Activated naive CD4-positive, alpha-beta T cell treated with anti-CD3 and anti-CD28 coated beads, Interleukin-2, amount 50 U/mL, for 24 hours (primary cell): Measurements from ENCODE around the gene SEC61A2.

Source experiments
- H3K27ac Mint-ChIP-seq: one replicate; pipeline ENCODE4 v1.8.0; 2021; ENCODE audit warnings: mild to moderate bottlenecking, mixed read lengths
- H3K27me3 Mint-ChIP-seq: one replicate; pipeline ENCODE4 v1.8.0; 2021; ENCODE audit warnings: mixed read lengths
- H3K36me3 Mint-ChIP-seq: one replicate; pipeline ENCODE4 v1.8.0; 2021; ENCODE audit warnings: mixed read lengths
- H3K4me1 Mint-ChIP-seq: one replicate; pipeline ENCODE4 v1.8.0; 2021; ENCODE audit warnings: mixed read lengths
- H3K4me3 Mint-ChIP-seq: one replicate; pipeline ENCODE4 v1.8.0; 2021; ENCODE audit warnings: mild to moderate bottlenecking, mixed read lengths
- H3K9me3 Mint-ChIP-seq: one replicate; pipeline ENCODE4 v1.8.0; 2021; ENCODE audit warnings: mixed read lengths

SEC61A2 gene

DNA sequence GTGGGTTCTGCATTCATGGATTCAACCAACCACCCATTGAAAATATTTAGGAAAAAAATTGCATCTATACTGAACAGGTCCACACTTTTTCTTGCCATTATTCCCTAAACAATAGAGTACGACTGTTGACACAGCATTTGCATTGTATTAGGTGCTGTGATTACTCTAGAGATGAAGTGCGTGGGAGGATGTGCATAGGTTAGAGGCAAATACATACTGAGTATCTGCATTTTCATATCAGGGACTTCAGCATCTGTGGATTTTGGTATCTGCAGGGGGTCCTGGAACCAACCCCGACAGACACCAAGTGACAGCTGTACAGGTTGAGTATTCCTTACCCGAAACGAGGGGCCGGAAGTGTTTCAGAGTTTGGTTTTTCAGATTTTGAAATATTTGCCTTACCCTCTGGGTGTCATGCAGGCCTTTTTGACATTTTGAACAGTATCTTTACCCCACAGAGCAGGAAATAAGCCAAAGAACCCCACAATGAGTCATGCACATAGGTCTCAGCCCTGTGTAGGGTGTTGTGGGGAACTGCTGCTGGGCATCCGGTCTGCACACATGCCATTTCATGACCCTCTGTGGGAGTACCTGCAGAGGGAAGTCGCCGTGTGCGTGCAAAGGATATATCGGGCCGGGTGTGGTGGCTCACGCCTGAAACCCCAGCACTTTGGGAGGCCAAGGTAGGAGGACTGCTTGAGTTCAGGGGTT, 51.7 kb downstream of the SEC61A2 start:
- peak overlapping the region; percentile 77 for H3K27ac Mint-ChIP-seq
- H3K27me3 Mint-ChIP-seq, result no peaks in the 10 kb centered on the region
- peak overlapping the region; percentile 11 for H3K4me3 Mint-ChIP-seq

DNA sequence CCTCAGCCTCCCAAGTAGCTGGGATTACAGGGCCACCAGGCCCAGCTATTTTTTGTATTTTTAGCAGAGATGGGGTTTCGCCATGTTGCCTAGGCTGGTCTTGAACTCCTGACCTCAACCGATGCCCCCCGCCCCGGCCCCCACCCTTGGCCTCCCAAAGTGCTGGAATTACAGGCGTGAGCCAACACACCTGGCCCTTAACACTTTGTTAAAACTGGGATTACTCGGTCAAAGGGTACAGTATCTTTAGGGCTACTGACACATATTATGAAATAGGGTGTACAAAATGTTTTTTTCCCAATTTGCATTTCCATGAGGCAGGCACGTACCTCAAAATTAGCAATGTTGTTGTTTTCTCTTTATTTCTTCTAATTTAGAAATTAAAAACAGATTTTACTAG, 54.7 kb downstream of the SEC61A2 start:
- Mint-ChIP-seq H3K9me3 (no peaks in the 10 kb centered on the region), H3K27ac (no peak overlapping the region), H3K4me1 (peaks cover 46% of the 10 kb centered on the region), H3K4me3 (no peak overlapping the region), H3K27me3 (no peaks in the 10 kb centered on the region), H3K36me3 (peaks cover 13% of the 10 kb centered on the region)

More for the DNA sequence above, 51.7 kb downstream of the SEC61A2 start:
- Mint-ChIP-seq H3K4me1 (peaks cover 29% of the 10 kb centered on the region), H3K36me3 (peaks cover 8% of the 10 kb centered on the region), H3K9me3 (no peaks in the 10 kb centered on the region)

DNA sequence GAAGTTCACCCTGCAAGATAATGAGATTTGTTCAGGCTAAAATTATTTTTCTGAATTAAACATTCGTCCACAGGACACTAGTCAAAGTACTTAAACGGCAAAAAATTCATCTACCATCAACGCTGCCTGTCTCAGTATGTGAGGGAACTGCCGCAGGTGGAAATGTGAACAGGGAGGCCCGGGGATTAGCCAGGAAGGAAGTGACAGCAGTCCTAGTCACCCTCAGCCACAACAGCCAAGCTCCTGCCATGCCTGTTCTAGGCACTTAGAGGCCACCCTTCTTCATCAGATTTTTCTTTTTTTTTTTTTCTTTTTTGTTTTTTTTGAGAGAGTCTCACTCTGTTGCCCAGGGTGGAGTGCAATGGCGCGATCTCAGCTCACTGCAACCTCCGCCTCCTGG, 56.8 kb downstream of the SEC61A2 start:
- Mint-ChIP-seq H3K4me3 (no peak overlapping the region), H3K27ac (peak overlapping the region; percentile 79), H3K27me3 (no peaks in the 10 kb centered on the region), H3K9me3 (no peaks in the 10 kb centered on the region), H3K4me1 (peaks cover 35% of the 10 kb centered on the region), H3K36me3 (peaks cover 13% of the 10 kb centered on the region)

DNA sequence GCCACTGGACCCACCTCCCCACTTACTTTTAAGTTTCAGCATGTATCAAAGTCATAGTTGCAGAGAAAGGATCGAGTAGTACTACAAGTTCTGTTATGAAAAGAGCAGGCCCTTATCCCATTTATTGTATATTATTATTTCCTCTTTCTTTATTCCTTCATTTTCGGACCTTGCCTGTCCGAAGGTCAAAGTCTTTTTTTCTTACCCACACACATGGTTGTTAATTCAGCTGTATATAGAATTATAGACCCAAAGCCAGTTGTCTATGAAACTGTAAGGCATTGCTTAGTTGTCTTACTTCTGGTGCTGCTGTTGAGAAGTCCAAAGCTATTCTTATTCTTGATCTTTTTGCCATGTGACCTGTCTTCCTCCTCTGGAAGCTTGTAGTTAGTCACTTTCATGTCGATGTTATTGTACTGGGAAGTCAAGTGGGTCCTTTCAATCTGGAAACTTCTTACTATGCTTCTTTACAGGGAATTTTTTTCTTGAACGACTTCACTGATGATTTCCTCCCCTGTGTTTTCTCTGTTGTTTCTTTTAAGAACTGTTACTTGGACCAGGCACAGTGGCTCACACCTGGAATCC, 57.9 kb downstream of the SEC61A2 start:
- peak overlapping the region; percentile 51 for H3K27ac Mint-ChIP-seq
- H3K9me3 Mint-ChIP-seq, result no peaks in the 10 kb centered on the region
- no peak overlapping the region for H3K4me3 Mint-ChIP-seq
- peaks cover 36% of the 10 kb centered on the region for H3K4me1 Mint-ChIP-seq
- peaks cover 12% of the 10 kb centered on the region for H3K36me3 Mint-ChIP-seq
- H3K27me3 Mint-ChIP-seq, result no peaks in the 10 kb centered on the region

DNA sequence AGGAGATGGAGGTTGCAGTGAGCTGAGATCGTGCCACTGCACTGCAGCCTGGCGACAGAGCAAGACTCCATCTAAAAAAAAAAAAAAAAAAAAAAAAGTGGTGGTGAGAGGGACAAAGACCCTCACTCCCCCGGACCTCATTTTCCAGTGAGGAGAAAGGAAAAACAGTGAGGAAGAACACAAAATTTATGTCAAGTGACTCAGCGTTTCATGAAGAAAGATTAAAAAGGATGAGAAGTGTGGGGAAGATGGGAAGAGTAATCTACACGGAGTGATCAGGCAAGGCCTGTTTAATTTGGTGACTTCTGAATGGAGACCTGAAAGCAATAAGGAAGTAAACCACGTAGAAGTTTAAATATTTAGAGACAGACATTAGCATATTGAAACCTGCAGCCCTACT, 59.2 kb downstream of the SEC61A2 start:
- Mint-ChIP-seq H3K4me1 (peaks cover 44% of the 10 kb centered on the region), H3K4me3 (no peak overlapping the region), H3K27me3 (no peaks in the 10 kb centered on the region), H3K36me3 (peaks cover 8% of the 10 kb centered on the region), H3K27ac (no peak overlapping the region), H3K9me3 (no peaks in the 10 kb centered on the region)

DNA sequence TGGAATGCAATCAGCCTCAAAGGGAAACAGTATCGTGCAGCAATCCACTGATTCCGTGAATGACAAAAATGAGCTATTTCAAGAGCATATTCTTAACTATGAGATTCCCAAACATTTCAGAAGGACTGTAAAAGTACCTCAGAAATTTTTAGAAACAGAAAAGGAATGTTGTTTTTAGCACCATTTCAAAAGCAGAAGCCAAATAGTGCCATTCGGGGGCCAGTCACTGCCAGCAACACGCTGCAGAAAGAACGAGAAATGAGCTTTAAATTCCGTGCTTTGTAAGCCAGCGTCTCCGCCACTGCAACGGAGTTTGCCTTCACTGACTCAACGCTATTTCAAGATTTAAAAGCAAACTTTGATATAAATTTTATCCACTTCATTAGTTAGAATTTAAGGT, 59.9 kb downstream of the SEC61A2 start:
- H3K27me3 Mint-ChIP-seq, result no peaks in the 10 kb centered on the region
- no peaks in the 10 kb centered on the region for H3K9me3 Mint-ChIP-seq
- H3K27ac Mint-ChIP-seq, result no peak overlapping the region
- H3K36me3 Mint-ChIP-seq, result peaks cover 10% of the 10 kb centered on the region
- H3K4me1 Mint-ChIP-seq, result peaks cover 52% of the 10 kb centered on the region
- H3K4me3 Mint-ChIP-seq, result no peak overlapping the region

DNA sequence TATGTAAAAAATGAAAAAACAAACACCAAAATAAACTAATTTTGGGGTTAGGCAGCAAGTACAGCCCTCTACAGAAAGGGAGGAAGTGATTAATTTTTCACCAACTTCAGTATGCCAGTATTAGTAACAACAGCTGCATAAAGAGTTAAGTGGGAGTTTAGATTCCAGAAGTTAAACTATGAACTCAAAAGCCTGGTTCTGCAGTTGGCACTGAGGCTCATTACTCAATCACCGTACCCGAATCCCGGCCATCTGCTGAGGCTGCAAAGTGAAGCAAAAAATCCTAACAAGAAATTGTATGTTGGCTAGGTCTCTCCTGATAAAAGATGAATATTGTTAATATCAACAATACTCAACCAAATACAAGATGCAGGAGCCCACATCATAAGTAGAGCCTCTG, 62.2 kb downstream of the SEC61A2 start:
- Mint-ChIP-seq H3K4me1 (peaks cover 57% of the 10 kb centered on the region), H3K27ac (no peak overlapping the region), H3K36me3 (peaks cover 12% of the 10 kb centered on the region), H3K27me3 (no peaks in the 10 kb centered on the region), H3K9me3 (no peaks in the 10 kb centered on the region), H3K4me3 (peak overlapping the region; percentile 42)

DNA sequence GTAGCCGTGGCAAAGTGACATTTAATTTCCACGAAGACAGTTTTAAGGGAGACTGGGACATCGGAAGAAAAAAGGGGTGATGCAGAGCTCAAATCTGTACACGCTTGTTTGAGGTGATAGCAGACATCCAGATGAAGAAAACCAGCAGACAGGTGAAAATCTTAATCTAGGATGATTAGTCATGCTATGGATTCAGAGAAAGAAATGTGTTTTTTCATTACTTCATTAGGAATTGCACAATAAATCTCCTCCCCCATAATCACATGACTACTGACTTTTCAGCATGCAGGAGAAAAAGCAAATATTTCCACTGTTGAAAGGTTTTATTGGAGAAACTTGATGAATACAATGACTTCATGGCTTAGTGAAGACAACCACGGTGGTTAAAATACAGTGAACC, 63.7 kb downstream of the SEC61A2 start:
- H3K27ac Mint-ChIP-seq, result no peak overlapping the region
- H3K4me3 Mint-ChIP-seq, result peak overlapping the region; percentile 54

DNA sequence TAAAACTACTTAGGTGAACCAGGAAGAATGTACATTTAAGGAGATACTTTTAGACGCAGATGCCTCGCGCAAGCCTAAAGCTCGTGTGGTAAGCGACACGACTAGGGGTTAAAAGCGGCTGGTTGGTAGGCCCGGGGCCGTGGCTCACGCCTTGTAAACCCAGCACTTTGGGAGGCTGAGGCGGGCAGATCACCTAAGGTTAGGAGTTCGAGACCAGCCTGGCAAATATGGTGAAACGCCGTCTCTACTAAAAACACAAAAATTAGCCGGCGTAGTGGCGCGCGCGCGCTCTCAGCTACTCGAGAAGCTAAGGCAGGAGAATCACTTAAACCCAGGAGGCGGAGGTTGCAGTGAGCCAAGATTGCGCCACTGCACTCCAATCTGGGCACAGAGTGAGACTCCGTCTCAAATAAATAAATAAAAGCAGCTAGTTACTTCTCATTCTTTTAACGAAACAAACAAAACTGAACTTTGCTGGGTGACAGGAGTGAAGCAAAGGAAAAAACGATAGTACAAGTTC, 65.3 kb downstream of the SEC61A2 start:
- Mint-ChIP-seq H3K9me3 (no peaks in the 10 kb centered on the region), H3K36me3 (peaks cover 15% of the 10 kb centered on the region), H3K27ac (peak overlapping the region; percentile 100), H3K4me3 (peak overlapping the region; percentile 98), H3K4me1 (peaks cover 65% of the 10 kb centered on the region), H3K27me3 (no peaks in the 10 kb centered on the region)

More for the DNA sequence above, 63.7 kb downstream of the SEC61A2 start:
- peaks cover 51% of the 10 kb centered on the region for H3K4me1 Mint-ChIP-seq
- no peaks in the 10 kb centered on the region for H3K27me3 Mint-ChIP-seq
- peaks cover 8% of the 10 kb centered on the region for H3K36me3 Mint-ChIP-seq
- no peaks in the 10 kb centered on the region for H3K9me3 Mint-ChIP-seq

DNA sequence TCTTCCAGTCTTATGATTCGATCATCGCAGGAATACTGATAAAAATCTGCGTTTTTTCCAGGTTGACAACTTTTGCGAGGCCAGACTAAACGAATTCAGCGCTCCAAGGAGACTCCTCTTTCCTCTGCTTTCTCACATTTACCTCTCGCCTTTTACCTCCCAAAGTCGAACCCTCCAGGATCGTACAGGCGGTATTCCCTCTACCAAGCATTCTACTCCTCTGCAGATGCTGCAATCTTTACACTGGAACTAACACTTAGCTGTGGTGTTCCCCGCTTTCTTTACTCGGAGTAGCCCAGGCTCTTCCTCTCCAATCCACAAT, 65.8 kb downstream of the SEC61A2 start:
- Mint-ChIP-seq H3K4me3 (peak overlapping the region; percentile 98), H3K27me3 (no peaks in the 10 kb centered on the region), H3K4me1 (peaks cover 61% of the 10 kb centered on the region), H3K9me3 (no peaks in the 10 kb centered on the region), H3K27ac (peak overlapping the region; percentile 100), H3K36me3 (peaks cover 15% of the 10 kb centered on the region)

DNA sequence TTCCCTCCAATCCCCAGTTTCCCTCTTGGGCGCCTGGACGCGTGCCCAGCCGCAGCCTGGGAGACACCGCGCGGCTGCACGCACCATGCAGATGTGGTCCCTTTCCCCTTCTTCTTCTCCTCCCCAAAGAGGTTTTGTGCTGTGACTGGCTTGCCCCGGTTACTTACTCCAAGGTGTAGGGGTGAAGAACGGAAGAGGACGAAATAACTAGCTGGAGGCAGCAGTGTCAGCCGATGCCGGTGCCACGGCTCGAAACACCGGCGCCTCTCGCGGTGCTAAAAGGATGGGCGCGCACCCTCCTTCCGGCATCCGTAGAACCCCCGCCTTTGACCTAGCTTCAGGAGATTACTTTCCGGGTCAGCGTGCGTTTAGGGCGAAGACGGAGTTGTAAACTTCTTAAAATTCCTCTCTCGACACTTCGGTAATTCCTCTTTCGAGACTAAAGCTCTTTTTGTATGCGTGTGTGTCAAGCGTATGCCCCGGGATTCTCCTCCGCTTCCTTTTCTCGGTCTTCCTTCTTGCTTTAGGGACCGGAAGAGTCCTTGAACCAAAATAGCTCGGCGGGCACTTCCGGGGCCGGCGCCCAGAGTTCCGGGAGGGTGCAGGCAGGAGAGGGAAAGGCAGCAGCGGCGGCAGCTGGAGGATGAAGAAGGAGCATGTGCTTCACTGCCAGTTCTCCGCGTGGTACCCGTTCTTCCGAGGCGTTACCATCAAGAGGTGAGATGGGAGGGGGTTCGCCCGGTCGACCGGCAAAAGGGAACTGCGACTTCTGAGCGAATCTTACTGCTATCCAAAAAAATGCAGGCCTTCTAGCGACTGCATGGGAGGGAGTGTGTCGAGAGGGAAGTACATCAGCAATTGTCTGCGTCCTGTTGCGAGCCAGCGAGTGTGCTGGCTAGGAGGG, 66.4 kb downstream of the SEC61A2 start, which contains the start of the genes CDC123 and NUDT5:
TSS of gene CDC123 (plus strand) at position 586 of the 904 bp plus-strand sequence. CDS start at position 644, 58 bp downstream.
TSS of gene NUDT5 (minus strand) at position 289 of the 904 bp plus-strand sequence. CDS start 9,600 bp downstream, outside the sequence.
- Mint-ChIP-seq H3K36me3 (peaks cover 15% of the 10 kb centered on the region), H3K27me3 (no peaks in the 10 kb centered on the region), H3K9me3 (no peaks in the 10 kb centered on the region), H3K4me1 (peaks cover 60% of the 10 kb centered on the region), H3K4me3 (peak within 1 kb of the TSS; percentile 98), H3K27ac (peak within 1 kb of the TSS; percentile 100)

DNA sequence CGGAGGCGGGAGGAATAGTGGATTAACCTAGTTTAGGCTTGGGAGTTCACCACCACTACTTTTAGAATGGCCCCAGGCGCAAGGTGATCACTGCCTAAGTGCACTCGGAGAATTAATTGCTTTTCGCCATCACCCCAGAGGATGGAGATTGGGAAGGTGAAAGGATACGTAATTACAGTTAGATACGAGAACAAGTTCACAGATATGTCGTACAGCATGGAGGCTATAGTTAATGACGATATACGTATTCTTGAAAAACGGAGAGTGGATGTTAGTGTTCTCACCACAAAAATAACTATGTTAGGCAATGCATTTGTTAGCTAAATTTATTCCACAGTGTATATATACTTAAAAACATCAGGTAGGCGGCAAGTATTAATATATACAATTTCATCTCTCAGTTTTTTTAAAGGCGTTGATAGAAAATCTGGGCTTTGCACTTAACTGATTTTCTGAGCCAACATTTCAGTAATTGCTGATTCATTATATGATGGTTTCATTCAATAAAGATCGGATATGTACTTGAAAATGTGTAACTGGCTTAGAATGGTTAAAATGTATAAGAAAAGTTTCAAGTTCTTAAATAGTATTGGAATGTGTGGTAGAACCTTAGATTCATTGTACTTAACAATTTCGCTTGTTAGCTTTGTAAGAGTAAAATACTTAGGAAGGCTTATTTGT, 67.2 kb downstream of the SEC61A2 start:
- H3K9me3 Mint-ChIP-seq, result no peaks in the 10 kb centered on the region
- H3K27me3 Mint-ChIP-seq, result no peaks in the 10 kb centered on the region
- peaks cover 22% of the 10 kb centered on the region for H3K36me3 Mint-ChIP-seq
- peak overlapping the region; percentile 100 for H3K27ac Mint-ChIP-seq
- H3K4me3 Mint-ChIP-seq, result peak overlapping the region; percentile 98
- H3K4me1 Mint-ChIP-seq, result peaks cover 64% of the 10 kb centered on the region

DNA sequence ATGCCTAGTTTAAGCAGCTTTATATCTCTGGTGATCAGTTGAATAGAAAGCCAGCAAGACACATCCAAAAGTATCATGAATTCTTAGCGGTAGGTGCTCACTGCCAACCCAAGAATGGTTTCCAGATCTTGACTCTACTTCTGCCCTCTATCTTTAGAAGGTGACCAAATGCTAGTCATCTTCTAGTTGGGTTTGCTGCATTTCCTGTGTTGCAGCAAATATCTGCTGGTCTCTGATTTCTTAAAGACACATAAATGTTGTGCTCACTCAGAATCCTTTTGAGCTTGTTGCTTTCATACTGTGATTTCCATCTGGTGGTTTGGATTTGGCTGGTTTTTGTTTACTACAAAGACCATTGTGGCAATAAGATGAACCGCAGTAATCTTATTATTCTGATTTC, 68.7 kb downstream of the SEC61A2 start:
- Mint-ChIP-seq H3K4me1 (peaks cover 62% of the 10 kb centered on the region), H3K36me3 (peaks cover 22% of the 10 kb centered on the region), H3K27me3 (no peaks in the 10 kb centered on the region), H3K9me3 (no peaks in the 10 kb centered on the region), H3K4me3 (peak overlapping the region; percentile 76), H3K27ac (peak overlapping the region; percentile 30)

DNA sequence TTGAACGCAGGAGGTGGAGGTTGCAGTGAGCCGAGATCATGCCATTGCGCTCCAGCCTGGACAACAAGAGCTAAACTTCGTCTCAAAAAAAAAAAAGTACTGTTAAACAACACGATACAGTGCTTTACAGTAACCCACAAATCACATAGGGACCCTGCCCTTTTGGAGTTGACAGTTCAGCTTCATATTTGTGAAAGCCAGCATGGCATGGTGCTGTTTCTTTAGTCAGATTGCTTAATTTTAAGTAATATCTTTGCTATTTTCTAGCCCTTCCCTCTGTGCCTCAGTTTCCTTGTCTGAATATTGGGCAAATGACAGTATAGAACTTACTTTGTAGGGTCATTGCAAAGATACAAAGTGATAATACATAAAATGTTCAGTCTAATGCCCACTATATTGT, 71.4 kb downstream of the SEC61A2 start:
- Mint-ChIP-seq H3K27me3 (no peaks in the 10 kb centered on the region), H3K36me3 (peaks cover 22% of the 10 kb centered on the region), H3K4me1 (peaks cover 49% of the 10 kb centered on the region), H3K4me3 (no peak overlapping the region), H3K27ac (no peak overlapping the region), H3K9me3 (no peaks in the 10 kb centered on the region)

DNA sequence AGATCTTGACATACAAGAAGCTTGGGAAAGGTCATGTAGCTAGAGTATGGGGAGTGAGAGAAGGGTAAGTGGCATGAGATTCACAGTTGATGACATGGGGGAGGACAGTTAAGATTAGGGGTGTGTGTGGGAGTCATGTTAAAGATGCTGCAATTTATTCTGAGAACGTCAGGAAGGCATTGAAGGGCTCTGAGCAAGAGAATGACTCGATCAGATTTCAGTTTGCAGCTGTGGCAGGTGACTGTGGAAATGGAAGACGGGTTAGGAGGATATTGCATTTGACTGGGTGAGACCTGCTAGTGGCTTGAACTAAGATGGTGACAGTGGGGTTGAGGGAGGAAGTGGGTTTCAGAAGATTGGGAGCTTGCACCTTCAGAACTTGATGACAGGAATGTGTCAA, 72.1 kb downstream of the SEC61A2 start:
- Mint-ChIP-seq H3K27ac (peak overlapping the region; percentile 52), H3K9me3 (no peaks in the 10 kb centered on the region), H3K36me3 (peaks cover 22% of the 10 kb centered on the region), H3K4me1 (peaks cover 43% of the 10 kb centered on the region), H3K4me3 (peak overlapping the region; percentile 45), H3K27me3 (no peaks in the 10 kb centered on the region)
